Stimulated activated CD4-positive, alpha-beta T cell treated with anti-CD3 and anti-CD28 coated beads, Interleukin-4, amount 100 ng/mL, for 1 hour (primary cell): ENCODE measurements around the gene HES6.
"Not testable (repeated sequence)": the region's sequence is repeated elsewhere in the genome, so short reads cannot be mapped to it uniquely, and the experiment has no call there.

Experiments used
- DNase-seq: peaks from one replicate; pipeline ENCODE4 v3.0.0-alpha.2; 2020

Gene HES6, protein sequence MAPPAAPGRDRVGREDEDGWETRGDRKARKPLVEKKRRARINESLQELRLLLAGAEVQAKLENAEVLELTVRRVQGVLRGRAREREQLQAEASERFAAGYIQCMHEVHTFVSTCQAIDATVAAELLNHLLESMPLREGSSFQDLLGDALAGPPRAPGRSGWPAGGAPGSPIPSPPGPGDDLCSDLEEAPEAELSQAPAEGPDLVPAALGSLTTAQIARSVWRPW

DNA sequence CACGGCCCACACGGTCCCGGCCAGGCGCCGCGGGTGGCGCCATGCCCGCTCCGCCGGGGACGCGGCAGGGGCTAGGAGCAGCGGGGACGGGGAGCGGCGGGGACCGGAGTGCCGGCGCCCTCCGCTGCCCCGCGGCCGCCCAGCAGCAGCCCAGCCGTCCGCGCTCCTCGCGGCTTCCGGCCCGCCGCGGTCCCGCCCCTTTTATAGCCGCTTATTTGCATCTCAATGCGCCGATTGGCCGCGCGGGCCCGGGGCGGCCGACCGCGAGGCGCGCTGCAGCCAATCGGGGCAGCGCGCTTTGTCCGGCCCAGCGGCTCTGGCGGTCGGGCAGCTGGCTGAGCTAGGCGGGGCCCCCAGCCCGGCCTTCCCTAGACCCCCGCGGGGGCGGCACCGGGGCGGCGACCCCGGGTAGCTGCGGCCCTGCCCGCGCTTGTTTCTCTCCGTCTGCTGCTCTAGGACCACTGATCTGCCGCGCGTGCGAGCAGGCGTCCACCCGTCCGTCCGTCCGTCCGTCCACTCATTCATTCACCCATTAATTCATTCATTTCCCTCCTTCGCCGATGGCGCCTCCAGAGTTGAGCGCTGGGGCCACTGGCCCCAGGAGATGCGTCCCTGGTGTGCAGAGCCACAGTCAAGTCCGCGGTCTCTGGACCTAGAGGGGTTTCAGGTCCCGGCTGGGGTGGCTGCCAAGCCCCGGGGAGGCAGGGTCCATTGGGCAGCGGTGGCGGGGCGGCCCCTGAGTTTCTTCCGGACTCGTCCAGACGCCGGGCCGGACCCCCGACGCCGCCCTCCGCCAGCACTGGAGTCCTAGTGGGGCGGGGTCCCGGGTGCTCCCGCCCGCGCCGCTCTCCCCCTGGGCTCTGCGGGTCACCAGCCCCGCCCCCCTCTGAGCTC is at the start of gene HES6:
Gene HES6, minus strand, starts transcription at position 176 of the 894 bp plus-strand sequence. Its CDS starts 133 bp downstream, at position 43.
- peak; percentile 74 for DNase-seq

DNA sequence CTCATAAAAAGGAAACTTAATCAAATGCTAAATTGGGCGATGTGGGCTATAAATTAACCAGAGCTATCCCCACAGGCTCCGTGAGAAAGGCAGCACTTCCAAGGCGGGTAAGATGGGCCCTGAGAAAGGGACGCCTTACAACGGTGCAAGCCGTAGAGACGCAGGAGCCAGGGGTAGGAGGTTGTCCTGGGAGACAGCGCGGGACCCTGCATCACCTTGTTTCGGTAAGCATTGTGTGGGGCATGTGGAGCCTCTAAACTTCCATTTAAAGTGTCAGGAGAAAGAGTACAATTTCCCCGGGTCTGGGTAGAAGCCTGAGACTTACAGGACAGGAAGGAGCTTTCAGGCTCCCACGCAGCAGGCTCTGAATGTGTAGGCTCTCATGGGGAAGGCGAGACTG is 49.7 kb upstream of the HES6 start:
- no peak for DNase-seq

- DNase-seq: peak; percentile 97
Observed at GRCh38 chr2:238288650-238289573, 49.1 kb upstream of the HES6 start.

DNA sequence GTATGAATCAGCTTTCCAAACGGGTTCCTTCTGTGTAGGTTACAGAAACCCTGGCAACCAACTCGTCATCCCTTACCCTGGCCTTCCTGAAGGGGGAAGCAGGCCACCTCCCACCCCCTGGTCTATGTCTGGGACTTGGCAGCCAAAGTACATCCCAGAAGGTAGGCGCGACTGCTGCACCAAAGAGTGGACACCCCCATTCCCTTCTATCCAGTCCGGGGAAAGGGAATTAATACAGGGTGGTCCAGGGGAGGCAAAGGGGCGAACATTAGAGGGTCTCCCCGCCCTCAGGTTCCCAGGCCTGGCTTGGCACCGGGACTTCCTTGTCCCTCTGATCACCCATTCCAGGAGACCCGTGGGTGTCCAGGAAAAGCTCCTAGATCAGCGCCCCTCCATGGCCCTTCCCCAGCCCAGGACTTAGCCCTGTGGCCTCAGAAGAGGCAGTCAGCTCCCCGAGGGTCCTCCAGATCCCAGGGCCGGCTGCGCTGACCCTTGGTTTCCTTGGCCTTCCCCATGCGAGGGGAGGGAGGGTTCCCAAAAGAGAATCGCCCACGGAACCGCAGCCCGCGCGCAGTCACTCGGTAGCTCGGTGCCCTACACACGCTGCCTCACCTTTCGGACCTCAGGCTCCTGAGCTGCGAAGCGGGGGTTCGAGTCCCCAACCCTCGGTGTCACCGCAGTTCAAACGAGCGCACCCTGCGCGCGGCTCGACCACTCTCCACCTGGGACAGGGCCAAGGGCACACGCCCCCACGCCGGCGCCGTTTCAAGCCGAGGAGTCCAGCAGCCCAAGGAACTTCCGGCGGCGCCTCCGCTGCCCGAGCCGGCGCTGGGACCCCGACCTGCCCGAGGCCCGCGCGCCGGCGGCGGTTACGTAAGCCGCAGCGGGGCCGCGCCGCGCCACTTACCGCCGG is 48.2 kb upstream of the HES6 start, which contains the start of gene PER2:
Gene PER2, minus strand, starts transcription at position 874 of the 913 bp plus-strand sequence. CDS start 10,674 bp downstream, outside the sequence.
- no peak for DNase-seq

DNA sequence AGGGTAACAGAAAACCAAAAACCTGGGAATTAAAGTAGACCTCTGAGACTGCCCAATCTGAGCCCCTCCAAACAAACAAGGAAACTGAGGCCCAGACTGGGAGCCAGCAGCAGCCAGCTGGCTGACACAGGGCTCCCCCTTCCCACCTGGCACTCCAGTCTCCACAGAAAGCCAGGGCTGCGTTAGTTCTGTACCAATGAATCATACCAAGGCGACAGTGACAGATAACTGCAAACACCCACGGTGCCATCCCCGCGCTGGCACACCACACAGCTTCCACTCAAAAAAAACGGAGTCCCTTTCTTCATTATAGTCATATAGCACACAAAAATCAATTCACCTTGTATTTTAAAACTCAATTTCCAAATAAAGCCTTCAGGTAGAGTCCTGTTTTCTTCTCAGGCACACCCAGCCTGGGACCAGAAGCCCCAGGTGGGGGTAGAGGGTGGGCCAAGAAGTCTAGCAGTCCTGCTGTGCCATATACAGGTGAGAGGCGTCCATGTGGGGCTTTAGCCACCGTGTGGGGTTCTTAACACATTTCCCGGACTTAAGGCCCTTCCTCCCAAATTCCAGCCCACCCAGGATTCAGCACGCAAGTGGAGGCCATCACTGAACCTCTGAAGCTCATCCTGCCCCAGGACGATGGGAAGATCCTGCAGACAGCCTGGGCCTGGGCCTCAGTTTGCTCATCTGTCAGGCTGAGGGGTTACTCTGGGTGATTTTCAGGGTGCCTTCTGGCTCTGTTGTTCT is 47.3 kb upstream of the HES6 start:
- DNase-seq: peak; percentile 46

DNA sequence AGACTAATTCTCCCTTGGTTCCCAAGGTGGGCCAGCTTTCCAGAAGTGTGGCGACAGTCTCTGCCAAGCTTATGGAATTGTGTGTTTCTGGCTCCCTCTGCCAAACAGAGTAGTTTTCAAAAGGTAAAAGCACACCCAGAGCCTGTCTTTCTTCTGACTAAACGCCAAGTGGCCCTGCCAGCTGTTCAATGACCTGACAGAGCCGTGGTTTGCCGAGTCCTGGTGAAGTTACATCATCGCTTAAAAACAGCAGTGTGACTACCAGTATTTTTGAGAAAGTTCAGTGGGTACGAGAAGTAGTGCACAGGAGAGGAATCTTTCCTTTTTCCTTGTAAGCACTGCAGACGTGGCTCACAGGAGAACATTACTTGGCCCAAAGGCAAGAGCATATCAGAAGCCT is 46.7 kb upstream of the HES6 start:
- DNase-seq: no peak

DNA sequence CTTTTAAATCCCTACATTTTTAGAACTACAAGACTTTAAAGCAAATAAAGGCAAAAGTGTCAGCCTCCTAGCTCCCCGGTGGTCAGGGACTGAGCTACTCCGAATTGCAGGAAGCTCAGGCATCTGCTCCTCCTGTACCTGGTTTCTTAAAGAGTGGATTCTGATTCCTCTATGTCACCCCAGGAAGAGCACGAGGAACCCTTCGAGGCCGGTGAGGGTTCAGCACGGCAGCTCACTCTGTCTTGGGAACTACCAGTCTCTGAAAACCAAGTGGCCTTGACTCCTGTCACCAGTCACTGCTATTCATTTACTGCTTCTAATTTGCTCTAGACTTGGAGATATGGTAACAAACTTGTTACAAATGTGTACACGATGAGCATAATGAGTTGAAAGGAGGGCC is 46.3 kb upstream of the HES6 start:
- DNase-seq: no peak

GRCh38 chr2:238285653-238286082 is 45.8 kb upstream of the HES6 start:
- no peak for DNase-seq

- no peak for DNase-seq
Observed at GRCh38 chr2:238284802-238285515, 45.1 kb upstream of the HES6 start.

DNA sequence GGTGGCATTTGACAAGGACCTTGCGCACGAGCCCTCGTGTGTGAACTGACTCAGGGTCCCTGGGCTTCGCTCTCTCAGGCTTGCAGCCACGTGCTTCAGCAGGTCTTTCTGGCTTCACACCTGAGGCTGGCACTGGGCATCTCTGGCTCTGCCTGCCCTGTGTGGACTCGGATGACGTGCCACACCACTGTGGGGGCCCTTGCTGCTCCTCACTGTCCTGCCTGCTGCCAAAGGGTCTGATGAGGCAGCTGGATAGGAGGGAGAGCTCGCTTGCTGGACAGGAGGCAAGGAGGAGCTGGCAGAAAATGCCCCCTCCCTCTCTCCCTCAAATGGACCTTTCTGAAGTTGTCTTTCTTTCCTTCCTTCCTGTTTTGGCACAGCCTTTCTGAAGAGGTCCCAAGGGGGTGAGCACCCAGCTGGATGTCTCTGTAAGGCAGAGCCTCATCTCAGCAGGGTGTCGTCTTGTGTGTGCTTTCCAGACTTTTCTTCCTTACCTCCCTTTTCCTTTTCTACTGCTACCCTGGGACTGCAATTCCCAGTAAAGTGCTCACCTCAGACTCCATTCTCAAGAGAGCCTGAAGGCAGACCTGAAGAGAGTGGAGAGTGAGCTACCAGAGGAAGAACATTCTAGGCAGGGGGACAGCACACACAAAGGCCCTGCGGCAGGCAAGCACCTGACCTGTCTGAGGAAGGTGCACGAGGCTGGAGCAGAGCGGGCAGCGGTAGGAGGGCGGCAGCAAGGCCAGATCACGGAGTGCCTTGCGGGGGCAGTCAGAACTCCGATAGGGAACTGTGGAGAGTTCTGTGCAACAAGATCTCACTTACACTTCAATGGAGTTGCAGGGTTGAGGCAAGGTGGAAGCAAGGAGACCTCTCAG is 43.3 kb upstream of the HES6 start:
- no peak for DNase-seq

DNA sequence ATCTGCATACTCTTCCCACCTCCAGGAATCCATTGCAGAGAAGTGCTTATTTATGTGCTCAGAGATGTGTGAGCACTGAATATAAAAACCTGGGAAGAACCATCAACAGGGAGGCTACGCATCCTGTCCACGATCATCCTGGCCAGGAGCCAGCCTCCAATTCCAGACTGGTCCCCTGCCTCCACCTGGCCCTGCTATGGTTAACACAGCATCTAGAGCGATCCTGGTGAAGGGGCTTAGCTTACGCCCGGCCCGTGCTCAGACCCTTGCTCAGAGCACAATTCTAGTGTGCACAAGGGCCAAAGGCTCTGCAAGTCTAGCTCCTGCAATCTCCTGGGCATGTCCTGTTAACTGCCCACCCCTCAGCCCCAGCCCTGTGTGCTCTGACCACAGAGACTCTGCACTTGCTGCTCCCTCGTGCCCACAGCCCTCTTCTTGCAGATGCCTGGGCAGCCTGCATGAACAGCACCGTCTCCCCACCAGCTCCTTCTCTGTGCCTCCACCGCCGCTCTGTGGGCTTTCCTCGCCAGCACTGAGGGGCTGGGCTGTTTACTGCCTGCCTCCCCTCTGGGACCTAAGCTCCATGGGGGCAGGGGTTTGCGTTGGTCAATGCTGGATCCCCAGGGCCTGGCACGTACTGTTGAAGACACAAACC is 42.1 kb upstream of the HES6 start:
- DNase-seq: no peak

DNA sequence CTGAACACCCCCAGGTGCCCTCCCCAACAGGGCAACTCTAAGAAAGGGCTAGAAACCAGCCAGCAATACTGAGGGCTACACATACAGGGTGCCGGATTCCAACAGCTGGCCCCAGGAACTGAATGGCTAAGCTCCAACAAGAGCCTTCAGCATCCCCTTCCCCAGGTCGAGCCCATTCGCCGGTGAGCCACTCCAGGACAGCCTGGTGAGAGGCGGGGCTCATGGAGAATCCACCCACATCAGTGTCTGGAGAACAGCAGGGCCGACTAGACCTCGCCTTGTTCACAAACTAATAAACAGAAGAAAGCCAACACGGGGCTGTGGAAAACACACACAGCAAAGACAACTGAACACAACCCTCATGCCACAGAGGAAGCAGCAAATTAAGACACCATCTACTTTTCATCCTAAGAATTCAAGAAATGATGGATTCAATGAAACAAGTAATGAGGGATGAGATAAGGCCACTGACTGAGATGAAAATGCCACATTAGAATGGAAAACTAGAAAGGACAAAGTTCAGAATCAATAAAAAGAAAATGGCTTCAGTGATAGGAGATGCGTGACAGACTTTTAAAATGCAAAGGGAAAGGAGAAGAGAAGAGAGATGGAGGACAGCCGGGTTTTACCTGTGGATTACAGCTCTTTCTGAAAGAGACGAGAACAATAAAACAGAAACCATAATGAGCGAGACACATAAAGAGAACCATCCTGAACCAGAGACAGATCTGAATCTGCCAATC is 40.4 kb upstream of the HES6 start:
- DNase-seq: no peak

DNA sequence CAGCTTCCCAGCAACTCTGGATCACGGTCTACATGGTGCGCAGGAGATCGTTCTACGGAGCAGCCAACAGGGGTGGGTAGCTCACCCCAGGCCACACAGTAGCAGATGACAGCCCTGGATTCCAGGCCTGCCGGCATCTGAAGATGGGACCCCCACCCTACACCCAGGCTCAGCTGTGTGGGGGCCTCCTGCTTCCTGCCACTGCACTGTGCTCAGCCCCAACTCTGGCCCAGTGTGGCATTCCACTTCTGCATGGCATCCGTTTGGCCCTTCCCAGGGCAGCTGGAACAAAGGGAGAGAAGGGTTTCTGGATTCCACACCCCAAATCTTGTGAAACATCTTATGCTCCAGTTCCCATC is 39.5 kb upstream of the HES6 start:
- DNase-seq: no peak

- no peak for DNase-seq
Observed at GRCh38 chr2:238278626-238279323, 38.9 kb upstream of the HES6 start.

GRCh38 chr2:238277695-238278094 is 37.9 kb upstream of the HES6 start:
- DNase-seq: no peak

- DNase-seq: no peak
Observed at GRCh38 chr2:238274152-238274865, 34.5 kb upstream of the HES6 start.

DNA sequence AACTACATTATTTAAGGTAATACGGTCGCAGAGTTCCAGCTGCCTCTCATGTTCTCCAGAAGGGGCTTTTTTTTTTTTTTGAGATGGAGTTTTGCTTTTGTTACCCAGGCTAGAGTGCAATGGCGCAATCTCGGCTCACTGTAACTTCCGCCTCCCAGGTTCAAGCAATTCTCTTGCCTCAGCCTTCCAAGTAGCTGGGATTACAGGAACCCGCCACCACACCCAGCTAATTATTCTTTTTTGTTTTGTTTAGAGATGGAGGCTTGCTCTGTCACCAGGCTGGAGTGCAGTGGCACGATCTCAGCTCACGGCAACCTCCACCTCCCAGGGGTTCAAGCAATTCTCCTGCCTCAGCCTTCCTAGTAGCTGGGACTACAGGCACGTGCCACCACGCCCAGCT is 33.6 kb upstream of the HES6 start:
- not testable (repeated sequence) for DNase-seq
